Activated CD4-positive, alpha-beta memory T cell treated with anti-CD3 and anti-CD28 coated beads, Interleukin-2, amount 10 ng/mL, durations not matched to agents 7 days and 5 days (primary cell): ENCODE data around the gene S100A9. TPM values are rescaled to one million over a fixed set of nuclear protein-coding genes. Genes with fewer than 3 reads are reported as not detected.
A peak's percentile ranks its signal among the peaks of the same experiment; 100 is the strongest.
"Not testable (repeated sequence)": the region's sequence is repeated elsewhere in the genome, so short reads cannot be mapped to it uniquely, and the experiment has no call there.

Experiments used
- CTCF ChIA-PET: fragments of 350-600 bp; sonication (Branson Sonifier 250); formaldehyde crosslinking; loops from one replicate; lab custom pipeline; 2021; ENCODE audit warnings: antibody characterized with exemption, inconsistent platforms; lab: Charles Lee
- POLR2A ChIA-PET: fragments of 350-600 bp; sonication (Branson Sonifier 250); formaldehyde crosslinking; loops from one replicate; lab custom pipeline; 2021; ENCODE audit warnings: antibody characterized with exemption; lab: Charles Lee
- DNase-seq: peaks from one replicate; pipeline ENCODE4 v3.0.0-alpha.2; 2020
- H3K27ac Mint-ChIP-seq: one replicate; pipeline ENCODE4 v1.8.0; 2021; ENCODE audit warnings: mild to moderate bottlenecking, mixed read lengths
- H3K27me3 Mint-ChIP-seq: one replicate; pipeline ENCODE4 v1.8.0; 2021; ENCODE audit warnings: mixed read lengths
- H3K36me3 Mint-ChIP-seq: one replicate; pipeline ENCODE4 v1.8.0; 2021; ENCODE audit warnings: low read depth, mixed read lengths
- H3K4me1 Mint-ChIP-seq: one replicate; pipeline ENCODE4 v1.8.0; 2021; ENCODE audit warnings: mixed read lengths
- H3K4me3 Mint-ChIP-seq: one replicate; pipeline ENCODE4 v1.8.0; 2021; ENCODE audit warnings: mild to moderate bottlenecking, mixed read lengths
- H3K9me3 Mint-ChIP-seq: one replicate; pipeline ENCODE4 v1.8.0; 2021; ENCODE audit warnings: mixed read lengths
- total RNA-seq, 2 experiments: library from RNA; stranded (reverse); gene quantifications; one replicate each; pipeline ENCODE4 v1.2.3, GENCODE V29; 2021

The S100A9 gene
- total RNA-seq, 2 experiments from 2014 or later = 0.55 TPM; not detected in 1

GRCh38 chr1:153400244-153400643 is 42.6 kb downstream of the S100A9 start:
- Mint-ChIP-seq H3K27ac (no peak overlapping the region), H3K4me3 (no peak overlapping the region), H3K36me3 (no peaks in the 10 kb centered on the region), H3K27me3 (peaks cover 12% of the 10 kb centered on the region), H3K9me3 (no peaks in the 10 kb centered on the region), H3K4me1 (peaks cover 2% of the 10 kb centered on the region)
- CTCF ChIA-PET = interaction anchor here (1.7 kb wide), 1 partner anchor 95 kb away, joined by 7 read pairs; no protein-coding TSS in a partner anchor
- no peak for DNase-seq
- POLR2A ChIA-PET = no interaction called here

GRCh38 chr1:153401461-153401860 is 43.8 kb downstream of the S100A9 start:
- Mint-ChIP-seq H3K36me3 (no peaks in the 10 kb centered on the region), H3K4me3 (no peak overlapping the region), H3K27me3 (peaks cover 10% of the 10 kb centered on the region), H3K9me3 (no peaks in the 10 kb centered on the region), H3K4me1 (peaks cover 2% of the 10 kb centered on the region), H3K27ac (no peak overlapping the region)
- ChIA-PET POLR2A (no interaction called here), CTCF (no interaction called here)
- DNase-seq = no peak

GRCh38 chr1:153402226-153402625 is 44.6 kb downstream of the S100A9 start:
- no peak overlapping the region for H3K27ac Mint-ChIP-seq
- ChIA-PET POLR2A (no interaction called here), CTCF (no interaction called here)
- no peaks in the 10 kb centered on the region for H3K9me3 Mint-ChIP-seq
- peaks cover 6% of the 10 kb centered on the region for H3K4me1 Mint-ChIP-seq
- no peak overlapping the region for H3K4me3 Mint-ChIP-seq
- H3K27me3 Mint-ChIP-seq = peaks cover 12% of the 10 kb centered on the region
- DNase-seq = no peak
- H3K36me3 Mint-ChIP-seq = no peaks in the 10 kb centered on the region

- DNase-seq = no peak
- Mint-ChIP-seq H3K4me3 (no peak overlapping the region), H3K9me3 (no peaks in the 10 kb centered on the region), H3K27ac (no peak overlapping the region), H3K4me1 (peaks cover 7% of the 10 kb centered on the region), H3K27me3 (peaks cover 17% of the 10 kb centered on the region), H3K36me3 (no peaks in the 10 kb centered on the region)
- ChIA-PET POLR2A (no interaction called here), CTCF (interaction anchor here (1.6 kb wide), 1 partner anchor 51 kb away, joined by 4 read pairs; no protein-coding TSS in a partner anchor)
Observed at GRCh38 chr1:153403421-153404085, 45.9 kb downstream of the S100A9 start.

- ChIA-PET CTCF (interaction anchor here (1.3 to 1.6 kb wide), 2 partner anchors 13 to 52 kb away, joined by 4 read pairs; no protein-coding TSS in a partner anchor), POLR2A (no interaction called here)
- Mint-ChIP-seq H3K4me1 (peaks cover 7% of the 10 kb centered on the region), H3K9me3 (no peaks in the 10 kb centered on the region), H3K4me3 (no peak overlapping the region), H3K27me3 (peaks cover 19% of the 10 kb centered on the region), H3K27ac (no peak overlapping the region), H3K36me3 (no peaks in the 10 kb centered on the region)
- no peak for DNase-seq
Observed at GRCh38 chr1:153404086-153404635, 46.5 kb downstream of the S100A9 start.

GRCh38 chr1:153404768-153405167 is 47.1 kb downstream of the S100A9 start:
- ChIA-PET POLR2A (no interaction called here), CTCF (interaction anchor here (0.6 to 1.6 kb wide), 3 partner anchors 13 to 88 kb away, joined by 3 to 4 read pairs (median 4); no protein-coding TSS in a partner anchor)
- H3K27ac Mint-ChIP-seq = no peak overlapping the region
- H3K27me3 Mint-ChIP-seq = peaks cover 25% of the 10 kb centered on the region
- peak; percentile 55 for DNase-seq
- no peaks in the 10 kb centered on the region for H3K36me3 Mint-ChIP-seq
- H3K4me1 Mint-ChIP-seq = peaks cover 7% of the 10 kb centered on the region
- no peak overlapping the region for H3K4me3 Mint-ChIP-seq
- no peaks in the 10 kb centered on the region for H3K9me3 Mint-ChIP-seq

GRCh38 chr1:153405825-153406599 is 48.4 kb downstream of the S100A9 start:
- H3K9me3 Mint-ChIP-seq, H3K4me3 Mint-ChIP-seq, POLR2A ChIA-PET, H3K36me3 Mint-ChIP-seq, H3K4me1 Mint-ChIP-seq, H3K27ac Mint-ChIP-seq, DNase-seq: not testable (repeated sequence)
- CTCF ChIA-PET = interaction anchor here (2.2 kb wide), 1 partner anchor 50 kb away, joined by 7 read pairs; no protein-coding TSS in a partner anchor
- H3K27me3 Mint-ChIP-seq = peaks cover 33% of the 10 kb centered on the region

- H3K27ac Mint-ChIP-seq, H3K4me3 Mint-ChIP-seq, H3K36me3 Mint-ChIP-seq, POLR2A ChIA-PET, DNase-seq, H3K9me3 Mint-ChIP-seq, H3K4me1 Mint-ChIP-seq: not testable (repeated sequence)
- peaks cover 26% of the 10 kb centered on the region for H3K27me3 Mint-ChIP-seq
- CTCF ChIA-PET = interaction anchor here (2.2 kb wide), 1 partner anchor 52 kb away, joined by 7 read pairs; no protein-coding TSS in a partner anchor
Observed at GRCh38 chr1:153407274-153407673, 49.6 kb downstream of the S100A9 start.

Other genes with a start within 250 kb of the S100A9 start
- not detected for gene SPRR2F, start 244.3 kb upstream of the S100A9 start, total RNA-seq
- gene SPRR2G, start 207.0 kb upstream of the S100A9 start, total RNA-seq = not detected
- gene LELP1, start 154.4 kb upstream of the S100A9 start, total RNA-seq = not detected
- not detected for gene PRR9, start 140.3 kb upstream of the S100A9 start, total RNA-seq
- gene LORICRIN, start 98.2 kb upstream of the S100A9 start, total RNA-seq = not detected
- not detected for gene PGLYRP3, start 44.9 kb upstream of the S100A9 start, total RNA-seq
- gene PGLYRP4, start 9.0 kb upstream of the S100A9 start, total RNA-seq = not detected
- gene S100A12, start 17.8 kb downstream of the S100A9 start, total RNA-seq = not detected
- gene S100A8, start 33.2 kb downstream of the S100A9 start, total RNA-seq = not detected
- not detected for gene S100A7A, start 58.7 kb downstream of the S100A9 start, total RNA-seq
- not detected for gene S100A7, start 102.8 kb downstream of the S100A9 start, total RNA-seq
- gene S100A6, start 178.1 kb downstream of the S100A9 start, total RNA-seq = 100 to 1,000 TPM; 781 to 799 TPM
- gene S100A5, start 183.1 kb downstream of the S100A9 start, total RNA-seq = 1 to 10 TPM; 2.2 to 4.7 TPM
- gene S100A4, start 188.0 kb downstream of the S100A9 start, total RNA-seq = 1,000 to 10,000 TPM; 1,297 to 1,322 TPM
- gene S100A3, start 191.4 kb downstream of the S100A9 start, total RNA-seq = not detected
- gene S100A2, start 208.0 kb downstream of the S100A9 start, total RNA-seq = 1 to 10 TPM in 1 of 2 experiments, under 1 TPM in 1; 0.85 to 1.2 TPM